ENCODE data around the gene MXD1. TPM values are rescaled to one million over a fixed set of nuclear protein-coding genes. Genes with fewer than 3 reads are reported as not detected.

MXD1 gene
- total RNA-seq, 2 donors from 2014 or later: 3.6 to 4.6 TPM

DNA sequence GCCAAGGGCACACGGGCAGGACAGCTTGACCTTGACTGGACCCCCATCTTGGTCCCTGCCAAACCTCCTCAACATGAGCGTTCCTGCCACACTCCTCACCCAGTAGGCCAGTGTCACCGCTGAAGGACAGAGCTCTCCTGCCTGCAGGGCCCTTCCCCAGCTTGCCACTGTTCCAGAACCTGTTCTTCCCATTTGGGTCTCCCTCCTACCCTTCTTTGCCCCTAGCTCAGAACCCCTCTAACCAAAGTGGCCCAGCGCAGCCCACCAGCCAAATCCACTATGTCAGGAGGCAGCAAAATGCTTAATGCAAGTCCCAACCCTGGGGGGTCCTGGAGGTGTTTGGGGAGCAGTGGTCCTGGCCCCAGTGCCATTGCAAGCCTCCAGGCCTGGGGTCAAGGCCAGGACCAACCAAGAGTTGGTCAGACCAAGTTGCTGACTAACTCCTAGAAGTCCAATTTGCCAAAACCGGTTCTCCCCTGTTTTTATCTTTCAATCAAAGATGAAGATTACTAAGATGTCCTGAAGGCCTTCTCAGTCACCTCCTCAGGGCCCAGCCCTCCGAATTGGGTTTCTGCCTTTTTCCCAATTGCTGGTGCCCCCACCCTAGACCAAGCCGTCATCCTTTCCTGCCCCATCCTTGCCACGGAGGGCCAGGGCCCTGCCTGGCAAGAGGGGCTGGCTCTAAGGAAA, 51.0 kb downstream of the MXD1 start:
- WGBS, 2 donors: 90 to 91% methylated on average over 8 of the region's 8 CpGs
- Histone ChIP-seq H3K9me3 (no peaks in the 10 kb centered on the region), H3K27me3 (no peaks in the 10 kb centered on the region), H3K36me3 (replicated peaks in 1 of 2; ENCODE audit: insufficient read depth in 1 of 2, low read depth in 2 of 2) (no peaks in the 10 kb centered on the region), H3K4me1 (peaks cover 7% of the 10 kb centered on the region), H3K4me3 (no peak overlapping the region), H3K27ac (no peak overlapping the region)
- no peak for DNase-seq
- no peak for ATAC-seq
- intact Hi-C loops (cut with DNase I): no loop called here
- TF ChIP-seq, protein P1, sequence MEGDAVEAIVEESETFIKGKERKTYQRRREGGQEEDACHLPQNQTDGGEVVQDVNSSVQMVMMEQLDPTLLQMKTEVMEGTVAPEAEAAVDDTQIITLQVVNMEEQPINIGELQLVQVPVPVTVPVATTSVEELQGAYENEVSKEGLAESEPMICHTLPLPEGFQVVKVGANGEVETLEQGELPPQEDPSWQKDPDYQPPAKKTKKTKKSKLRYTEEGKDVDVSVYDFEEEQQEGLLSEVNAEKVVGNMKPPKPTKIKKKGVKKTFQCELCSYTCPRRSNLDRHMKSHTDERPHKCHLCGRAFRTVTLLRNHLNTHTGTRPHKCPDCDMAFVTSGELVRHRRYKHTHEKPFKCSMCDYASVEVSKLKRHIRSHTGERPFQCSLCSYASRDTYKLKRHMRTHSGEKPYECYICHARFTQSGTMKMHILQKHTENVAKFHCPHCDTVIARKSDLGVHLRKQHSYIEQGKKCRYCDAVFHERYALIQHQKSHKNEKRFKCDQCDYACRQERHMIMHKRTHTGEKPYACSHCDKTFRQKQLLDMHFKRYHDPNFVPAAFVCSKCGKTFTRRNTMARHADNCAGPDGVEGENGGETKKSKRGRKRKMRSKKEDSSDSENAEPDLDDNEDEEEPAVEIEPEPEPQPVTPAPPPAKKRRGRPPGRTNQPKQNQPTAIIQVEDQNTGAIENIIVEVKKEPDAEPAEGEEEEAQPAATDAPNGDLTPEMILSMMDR (IDR thresholded peaks at IDR 0.05): no peak
- no peak for TF ChIP-seq POLR2A (IDR thresholded peaks at IDR 0.05)

DNA sequence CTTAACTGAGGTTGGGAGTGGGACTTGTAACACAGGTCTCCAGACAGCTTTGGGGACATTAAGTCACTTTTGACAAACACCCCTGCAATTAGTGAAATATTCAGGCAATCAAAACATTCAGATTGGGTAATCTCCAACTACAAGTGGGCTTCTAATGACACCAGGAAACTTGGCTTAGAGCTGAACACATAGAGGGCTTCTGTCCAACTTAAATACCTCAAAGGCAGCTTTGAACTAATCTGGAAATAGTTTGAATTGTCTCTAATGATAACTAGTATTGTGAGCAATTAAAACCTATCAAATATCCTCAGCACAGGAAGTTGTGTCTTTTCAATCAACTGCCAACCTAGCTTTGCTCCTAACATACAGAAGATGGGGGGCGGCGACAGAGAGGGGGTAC, 51.6 kb downstream of the MXD1 start:
- Histone ChIP-seq H3K9me3 (no peaks in the 10 kb centered on the region), H3K27me3 (no peaks in the 10 kb centered on the region), H3K4me3 (no peak overlapping the region), H3K27ac (no peak overlapping the region), H3K36me3 (replicated peaks in 1 of 2; ENCODE audit: insufficient read depth in 1 of 2, low read depth in 2 of 2) (no peaks in the 10 kb centered on the region), H3K4me1 (peaks cover 7% of the 10 kb centered on the region)
- WGBS, 2 donors: 92 to 95% methylated on average over 2 of the region's 2 CpGs
- intact Hi-C loops (cut with DNase I): no loop called here
- TF ChIP-seq POLR2A (IDR thresholded peaks at IDR 0.05): no peak
- TF ChIP-seq, protein P1 (IDR thresholded peaks at IDR 0.05): no peak
- no peak for DNase-seq
- no peak for ATAC-seq

DNA sequence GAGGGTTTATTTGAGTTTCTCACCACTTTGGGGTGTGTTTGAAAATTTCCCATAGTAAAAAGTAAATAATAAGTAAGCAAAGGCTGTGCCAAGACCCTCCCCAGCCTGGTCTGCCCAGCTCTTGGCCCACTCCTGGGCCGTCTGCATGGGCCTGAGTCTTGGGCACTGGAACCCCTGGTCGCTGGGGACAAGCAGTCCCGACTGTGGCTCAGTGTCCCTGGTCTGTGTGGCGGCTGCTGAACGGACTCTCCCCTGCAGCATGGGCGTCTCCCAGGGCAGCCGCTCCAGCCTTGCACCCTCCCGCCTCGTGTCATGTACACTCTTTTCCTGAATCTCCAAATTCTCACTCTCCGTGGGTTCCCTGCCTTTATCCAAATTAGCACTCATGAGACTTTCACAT, 53.7 kb downstream of the MXD1 start:
- no peaks in the 10 kb centered on the region for H3K9me3 ChIP-seq
- H3K27me3 ChIP-seq: no peaks in the 10 kb centered on the region
- WGBS, 2 donors: 73 to 85% methylated on average over 10 of the region's 10 CpGs
- no peak for TF ChIP-seq POLR2A (IDR thresholded peaks at IDR 0.05)
- TF ChIP-seq, protein P1 (IDR thresholded peaks at IDR 0.05): no peak
- H3K4me1 ChIP-seq: peaks cover 7% of the 10 kb centered on the region
- DNase-seq (no peak), ATAC-seq (no peak)
- no peaks in the 10 kb centered on the region for H3K36me3 ChIP-seq (replicated peaks in 1 of 2; ENCODE audit: insufficient read depth in 1 of 2, low read depth in 2 of 2)
- H3K27ac ChIP-seq: no peak overlapping the region
- no peak overlapping the region for H3K4me3 ChIP-seq
- intact Hi-C loops (cut with DNase I): no loop called here

DNA sequence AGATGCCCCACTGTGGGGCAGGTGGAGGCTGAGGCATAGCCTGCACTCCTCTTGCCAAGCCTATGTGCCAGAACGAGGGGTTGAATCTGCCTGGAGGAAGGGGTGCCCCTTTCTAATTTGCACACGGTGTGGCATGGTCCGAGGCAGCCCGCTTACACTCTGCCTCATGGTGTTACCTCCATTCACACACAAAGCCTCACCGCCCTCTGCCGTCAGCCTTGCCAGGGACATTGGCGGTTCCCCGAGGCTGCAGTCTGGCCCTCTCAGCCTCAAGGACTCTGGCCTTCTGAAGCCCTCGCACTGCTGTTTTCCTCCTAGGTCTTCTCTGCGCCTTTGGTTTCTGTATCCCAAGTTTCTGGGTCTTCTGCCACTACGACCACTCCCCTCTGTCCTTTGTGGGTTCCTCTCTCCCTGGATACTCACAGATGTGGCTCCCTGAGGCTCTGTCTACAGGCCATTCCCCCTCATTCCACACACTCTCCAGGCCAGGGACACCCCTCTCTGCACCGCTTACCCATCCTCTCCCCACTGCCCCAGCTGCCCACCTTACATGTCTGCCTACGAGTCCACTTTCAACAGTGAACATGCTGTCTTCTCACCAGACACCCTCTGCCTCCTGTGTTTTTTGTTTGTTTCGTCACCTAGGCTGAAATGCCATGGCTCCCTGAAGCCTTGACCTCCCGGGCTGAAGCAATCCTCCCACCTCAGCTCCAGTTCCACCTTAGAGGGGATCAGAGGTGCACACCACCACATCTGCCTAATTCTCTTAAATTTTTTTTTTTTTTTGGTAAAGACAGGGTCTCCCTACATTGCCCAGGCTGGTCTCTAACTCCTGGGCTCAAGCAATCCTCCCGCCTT, 54.4 kb downstream of the MXD1 start:
- no peaks in the 10 kb centered on the region for H3K27me3 ChIP-seq
- no peaks in the 10 kb centered on the region for H3K9me3 ChIP-seq
- no peak overlapping the region for H3K4me3 ChIP-seq
- 84 to 85% methylated on average over 16 of the region's 16 CpGs for whole genome bisulfite sequencing, 2 donors
- no peaks in the 10 kb centered on the region for H3K36me3 ChIP-seq (replicated peaks in 1 of 2; ENCODE audit: insufficient read depth in 1 of 2, low read depth in 2 of 2)
- peaks cover 3% of the 10 kb centered on the region for H3K4me1 ChIP-seq
- no peak overlapping the region for H3K27ac ChIP-seq
- DNase-seq: no peak
- TF ChIP-seq POLR2A (IDR thresholded peaks at IDR 0.05): no peak
- TF ChIP-seq, protein P1 (IDR thresholded peaks at IDR 0.05): no peak
- ATAC-seq: no peak
- intact Hi-C loops (cut with DNase I): no loop called here
